ENCODE measurements around the gene GPR32. TPM values are rescaled to one million over a fixed set of nuclear protein-coding genes. Genes with fewer than 3 reads are reported as not detected.

The GPR32 gene
- total and polyA plus RNA-seq, 2 of the 8 experiments (the other 6 are each of a cell fraction or from before 2014, with no cell fraction given), result not detected

DNA sequence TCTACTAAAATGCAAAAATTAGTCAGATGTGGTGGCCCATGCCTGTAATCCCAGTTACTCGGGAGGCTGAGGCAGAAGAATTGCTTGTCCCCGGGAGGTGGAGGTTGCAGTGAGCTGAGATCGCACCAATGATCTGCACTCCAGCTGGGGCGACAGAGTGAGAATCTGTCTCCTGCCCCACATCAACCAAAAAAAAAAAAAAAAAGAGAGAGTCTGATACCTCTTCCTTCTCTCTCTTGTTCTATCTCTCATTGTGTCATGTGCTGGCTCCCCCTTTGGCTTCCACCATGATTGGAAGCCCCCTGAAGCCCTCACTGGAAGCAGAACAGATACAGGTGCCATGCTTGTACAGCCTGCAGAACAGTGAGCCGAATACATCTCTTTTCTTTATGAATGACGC lies 26.7 kb upstream of the GPR32 start:
- H2BK20ac ChIP-seq (ENCODE audit: low read length), result no peak overlapping the region
- no peak overlapping the region for H3K4me3 ChIP-seq (ENCODE audit: extremely low read depth in 1 of 4, insufficient read depth in 2 of 4, low read depth in 3 of 4, low read length in 4 of 4)
- no peaks in the 10 kb centered on the region for H3K23me2 ChIP-seq (ENCODE audit: low read depth, low read length)
- H3K36me3 ChIP-seq (ENCODE audit: control insufficient read depth in 2 of 4, insufficient read depth in 4 of 4, low read length in 3 of 4), result no peaks in the 10 kb centered on the region
- H4K91ac ChIP-seq (replicated peaks; ENCODE audit: insufficient read length, low read length), result no peak overlapping the region
- H3K79me2 ChIP-seq (ENCODE audit: control insufficient read depth in 1 of 2, insufficient read depth in 2 of 2, low read length in 2 of 2), result no peaks in the 10 kb centered on the region
- no peak overlapping the region for H2BK120ac ChIP-seq (replicated peaks; ENCODE audit: low read depth, low read length)
- H4K5ac ChIP-seq (ENCODE audit: insufficient read length, low read depth, low read length), result no peak overlapping the region
- FAIRE-seq, result no peak
- no peak overlapping the region for H2AK5ac ChIP-seq (ENCODE audit: low read depth, low read length)
- H3K23ac ChIP-seq (ENCODE audit: insufficient read length), result no peak overlapping the region
- H3K56ac ChIP-seq (replicated peaks; ENCODE audit: insufficient read length, low read depth, low read length), result no peak overlapping the region
- no peaks in the 10 kb centered on the region for H3K79me1 ChIP-seq (ENCODE audit: low read depth, low read length)
- H2BK5ac ChIP-seq (ENCODE audit: low read depth, low read length), result no peak overlapping the region
- ChIA-PET CTCF (ENCODE audit: partially characterized antibody) (interaction anchor here (2.4 kb wide), 1 partner anchor 207 kb away, joined by 11 read pairs; no protein-coding TSS in a partner anchor), POLR2A (ENCODE audit: partially characterized antibody) (interaction anchor here (0.6 kb wide), 1 partner anchor 720 kb away, joined by 3 read pairs; no protein-coding TSS in a partner anchor)
- H2BK15ac ChIP-seq (ENCODE audit: low read length), result no peak overlapping the region
- H3K14ac ChIP-seq (ENCODE audit: insufficient read length), result no peak overlapping the region
- no peak overlapping the region for H4K8ac ChIP-seq (ENCODE audit: extremely low read depth, insufficient read depth, low read length)
- H3K4me1 ChIP-seq (replicated peaks in 1 of 4; ENCODE audit: control insufficient read depth in 3 of 4, insufficient read depth in 4 of 4, low read length in 3 of 4), result peaks cover 0 to 4% (median 0%) of the 10 kb centered on the region in 4 experiments; a peak in 1 of 7 replicates
- H3K9me3 ChIP-seq (ENCODE audit: insufficient read depth in 2 of 2, low read depth in 1 of 2, low read length in 1 of 2), result no peaks in the 10 kb centered on the region
- 0 out of 7 replicates have a peak, but pooled peaks cover 0 to 2% (median 0%) of the 10 kb centered on the region in 4 experiments for H3K27me3 ChIP-seq (replicated peaks in 1 of 4; ENCODE audit: control insufficient read depth in 3 of 4, extremely low read depth in 1 of 4, insufficient read depth in 3 of 4, low read length in 3 of 4)
- H2AFZ ChIP-seq (ENCODE audit: low read length), result no peak overlapping the region
- H4K20me1 ChIP-seq (replicated peaks in 1 of 2; ENCODE audit: control insufficient read depth in 1 of 2, insufficient read depth in 2 of 2, low read length in 2 of 2), result peaks cover 0 to 2% of the 10 kb centered on the region in 2 experiments
- H3K27ac ChIP-seq (ENCODE audit: low read depth, low read length), result no peak overlapping the region
- no peak overlapping the region for H3K18ac ChIP-seq (ENCODE audit: extremely low read depth, low read length)
- no peak overlapping the region for H3K4me2 ChIP-seq (ENCODE audit: insufficient read depth in 1 of 2, low read depth in 2 of 2, low read length in 2 of 2)
- 83% methylated on average over 5 of the region's 6 CpGs; no CpG with 5 or more reads in 1 of the 2 experiments for WGBS, 2 experiments (ENCODE audit: extremely low coverage in 1 of 2, insufficient coverage in 1 of 2, insufficient read length in 1 of 2, insufficient replicate concordance in 2 of 2, low coverage in 1 of 2, low lambda C conversion rate in 2 of 2, missing lambda C conversion rate in 1 of 2)
- DNase-seq (ENCODE audit: low read depth in 1 of 2, low spot score in 2 of 2), result no peak
- H3K9ac ChIP-seq (replicated peaks in 1 of 4; ENCODE audit: extremely low read depth in 1 of 4, low read depth in 3 of 4, low read length in 3 of 4), result no peak overlapping the region
- no peak overlapping the region for H2BK12ac ChIP-seq (ENCODE audit: low read depth, low read length)
- no peak overlapping the region for H3K4ac ChIP-seq (replicated peaks; ENCODE audit: insufficient read length, low read depth, low read length)
- no peak for TF ChIP-seq HDAC2 (IDR thresholded peaks at IDR 0.05; ENCODE audit: borderline replicate concordance in 1 of 2, low read depth in 2 of 2, low read length in 2 of 2)
- no peak for TF ChIP-seq RAD21 (IDR thresholded peaks at IDR 0.05 in 1 of 2, conservative IDR thresholded peaks at IDR 0.05 in 1 of 2; ENCODE audit: low read depth in 2 of 2, low read length in 2 of 2)
- no peak for TF ChIP-seq POU5F1 (IDR thresholded peaks at IDR 0.05; ENCODE audit: low read depth, low read length)
- TF ChIP-seq MAX (IDR thresholded peaks at IDR 0.05), result no peak
- no peak for TF ChIP-seq KDM5A (IDR thresholded peaks at IDR 0.05; ENCODE audit: low read length)
- TF ChIP-seq TBP (IDR thresholded peaks at IDR 0.05; ENCODE audit: low read depth, low read length), result no peak
- no peak for TF ChIP-seq CBX5 (IDR thresholded peaks at IDR 0.05; ENCODE audit: low read depth, low read length)
- TF ChIP-seq GABPA (IDR thresholded peaks at IDR 0.05; ENCODE audit: borderline replicate concordance, insufficient read depth, low read length), result no peak
- TF ChIP-seq TAF1 (IDR thresholded peaks at IDR 0.05; ENCODE audit: low read depth, low read length), result no peak
- no peak for TF ChIP-seq FOSL1 (IDR thresholded peaks at IDR 0.05; ENCODE audit: insufficient read depth, low read depth, low read length)
- TF ChIP-seq ASH2L (IDR thresholded peaks at IDR 0.05; ENCODE audit: low read length), result no peak
- no peak for TF ChIP-seq CEBPB (IDR thresholded peaks at IDR 0.05; ENCODE audit: low read depth, low read length)
- TF ChIP-seq JUN (IDR thresholded peaks at IDR 0.05; ENCODE audit: low read depth, low read length), result no peak
- no peak for TF ChIP-seq TEAD4 (IDR thresholded peaks at IDR 0.05; ENCODE audit: low read depth, low read length)
- no peak for TF ChIP-seq CHD2 (IDR thresholded peaks at IDR 0.05; ENCODE audit: low read length)
